Measurements from ENCODE around the gene C15orf61.

- TF ChIP-seq CTCF (IDR thresholded peaks at IDR 0.05; ENCODE audit: low read depth, low read length, missing input control) (no peak), TAF1 (conservative IDR thresholded peaks at IDR 0.05) (no peak), EGR1 (IDR thresholded peaks at IDR 0.05; ENCODE audit: low read depth in 2 of 2) (no peak), JUND (IDR thresholded peaks at IDR 0.05) (no peak), RAD21 (IDR thresholded peaks at IDR 0.05) (no peak), YY1 (IDR thresholded peaks at IDR 0.05) (no peak), MAX (IDR thresholded peaks at IDR 0.05) (no peak)
Measured at GRCh38 chr15:67563092-67563491, 42.2 kb downstream of the C15orf61 start.
